H1 (cell line): Measurements from ENCODE around the gene GJB6. TPM values are rescaled to one million over a fixed set of nuclear protein-coding genes. Genes with fewer than 3 reads are reported as not detected.

ENCODE experiments used
- CBX5 ChIP-seq: fragments of 300-800, 300-1000 bp; sonication (generic); IDR thresholded peaks from 2 replicates; pipeline ENCODE4 v1.7.1; 2016; ENCODE audit warnings: antibody characterized with exemption, low read length, low read depth
- EZH2 ChIP-seq: fragments of 200-600 bp; sonication (generic); IDR thresholded peaks from 2 replicates; pipeline ENCODE4 v1.7.1; 2012; ENCODE audit warnings: low read depth, mild to moderate bottlenecking, moderate library complexity, low read length, inconsistent platforms; ENCODE audit not compliant: severe bottlenecking
- SUZ12 ChIP-seq: fragments of 200-600 bp; sonication (generic); IDR thresholded peaks from 2 replicates; pipeline ENCODE4 v1.6.1; 2012; ENCODE audit warnings: mild to moderate bottlenecking, inconsistent platforms, low read length, moderate library complexity, mixed read lengths
- polyA plus RNA-seq, 7 experiments: library from polyadenylated mRNA; depleted of rRNA in 3 of 7; stranded (reverse) in 5 of 7; unstranded in 2 of 7; fragments of >200 nt in 5 of 7; fragments of 200-250 nt in 2 of 7; gene quantifications; 1 replicate in 5 of 7; 2 replicates in 1 of 7; 4 replicates in 1 of 7; pipeline versions ENCODE4 v1.2.1 to v1.2.3, GENCODE V29; 2011 to 2013; ENCODE audit warnings: missing spikeins in 2 of 7, mixed read lengths in 2 of 7
- total RNA-seq: library from RNA; stranded (reverse); fragmentation: NEBNext Ultra II Directional; extraction: Animal tissue kit (Norgen Biotek cat#: 25700); gene quantifications from 2 replicates; pipeline ENCODE4 v1.2.1, GENCODE V29; 2021
- TF ChIP-seq, protein P1 (sequence below): fragments of 300-600 bp; sonication (generic); IDR thresholded peaks from 2 replicates; pipeline ENCODE4 v1.7.1; 2012; ENCODE audit warnings: low read length, moderate library complexity, mild to moderate bottlenecking, inconsistent platforms; ENCODE audit not compliant: insufficient replicate concordance

Gene GJB6
- total and polyA plus RNA-seq, 2 of the 8 experiments (the other 6 are each of a cell fraction or from before 2014, with no cell fraction given): not detected

DNA sequence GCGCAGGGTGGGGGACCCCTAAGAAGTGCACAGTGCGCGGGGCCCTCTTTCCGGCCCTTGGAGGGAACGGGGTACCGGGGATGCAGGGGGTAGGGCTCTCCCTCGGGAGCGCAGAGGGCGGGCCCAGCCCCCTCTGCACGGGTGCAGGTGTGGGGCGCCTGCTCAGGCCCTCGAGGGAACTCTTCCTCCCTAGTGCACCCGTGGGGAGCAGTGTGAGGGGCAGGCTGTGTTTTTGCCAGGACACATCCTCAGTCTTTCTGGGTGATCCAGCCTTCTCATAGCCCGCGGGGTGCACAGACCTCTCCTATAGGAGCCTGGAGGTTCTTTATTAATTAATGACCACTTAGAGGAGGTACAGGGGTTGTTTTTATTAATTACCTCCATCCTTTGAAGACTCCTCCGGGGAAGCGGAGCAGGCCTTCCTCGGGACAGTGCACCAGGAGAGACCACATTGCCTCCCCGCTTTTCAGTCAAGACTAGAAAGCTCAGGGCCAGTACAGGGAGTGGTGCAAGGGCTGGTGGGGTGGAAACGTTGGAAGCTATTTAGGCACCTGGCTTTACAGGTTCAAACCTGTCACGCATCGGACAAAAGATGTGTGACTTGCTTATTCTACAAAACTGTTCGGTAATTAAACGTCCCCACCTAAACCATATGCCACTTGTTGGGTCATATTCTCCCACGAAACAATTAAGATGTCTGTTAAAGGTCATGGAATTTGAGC is 598 bp upstream of the GJB6 start (continued):
- TF ChIP-seq, protein P1, sequence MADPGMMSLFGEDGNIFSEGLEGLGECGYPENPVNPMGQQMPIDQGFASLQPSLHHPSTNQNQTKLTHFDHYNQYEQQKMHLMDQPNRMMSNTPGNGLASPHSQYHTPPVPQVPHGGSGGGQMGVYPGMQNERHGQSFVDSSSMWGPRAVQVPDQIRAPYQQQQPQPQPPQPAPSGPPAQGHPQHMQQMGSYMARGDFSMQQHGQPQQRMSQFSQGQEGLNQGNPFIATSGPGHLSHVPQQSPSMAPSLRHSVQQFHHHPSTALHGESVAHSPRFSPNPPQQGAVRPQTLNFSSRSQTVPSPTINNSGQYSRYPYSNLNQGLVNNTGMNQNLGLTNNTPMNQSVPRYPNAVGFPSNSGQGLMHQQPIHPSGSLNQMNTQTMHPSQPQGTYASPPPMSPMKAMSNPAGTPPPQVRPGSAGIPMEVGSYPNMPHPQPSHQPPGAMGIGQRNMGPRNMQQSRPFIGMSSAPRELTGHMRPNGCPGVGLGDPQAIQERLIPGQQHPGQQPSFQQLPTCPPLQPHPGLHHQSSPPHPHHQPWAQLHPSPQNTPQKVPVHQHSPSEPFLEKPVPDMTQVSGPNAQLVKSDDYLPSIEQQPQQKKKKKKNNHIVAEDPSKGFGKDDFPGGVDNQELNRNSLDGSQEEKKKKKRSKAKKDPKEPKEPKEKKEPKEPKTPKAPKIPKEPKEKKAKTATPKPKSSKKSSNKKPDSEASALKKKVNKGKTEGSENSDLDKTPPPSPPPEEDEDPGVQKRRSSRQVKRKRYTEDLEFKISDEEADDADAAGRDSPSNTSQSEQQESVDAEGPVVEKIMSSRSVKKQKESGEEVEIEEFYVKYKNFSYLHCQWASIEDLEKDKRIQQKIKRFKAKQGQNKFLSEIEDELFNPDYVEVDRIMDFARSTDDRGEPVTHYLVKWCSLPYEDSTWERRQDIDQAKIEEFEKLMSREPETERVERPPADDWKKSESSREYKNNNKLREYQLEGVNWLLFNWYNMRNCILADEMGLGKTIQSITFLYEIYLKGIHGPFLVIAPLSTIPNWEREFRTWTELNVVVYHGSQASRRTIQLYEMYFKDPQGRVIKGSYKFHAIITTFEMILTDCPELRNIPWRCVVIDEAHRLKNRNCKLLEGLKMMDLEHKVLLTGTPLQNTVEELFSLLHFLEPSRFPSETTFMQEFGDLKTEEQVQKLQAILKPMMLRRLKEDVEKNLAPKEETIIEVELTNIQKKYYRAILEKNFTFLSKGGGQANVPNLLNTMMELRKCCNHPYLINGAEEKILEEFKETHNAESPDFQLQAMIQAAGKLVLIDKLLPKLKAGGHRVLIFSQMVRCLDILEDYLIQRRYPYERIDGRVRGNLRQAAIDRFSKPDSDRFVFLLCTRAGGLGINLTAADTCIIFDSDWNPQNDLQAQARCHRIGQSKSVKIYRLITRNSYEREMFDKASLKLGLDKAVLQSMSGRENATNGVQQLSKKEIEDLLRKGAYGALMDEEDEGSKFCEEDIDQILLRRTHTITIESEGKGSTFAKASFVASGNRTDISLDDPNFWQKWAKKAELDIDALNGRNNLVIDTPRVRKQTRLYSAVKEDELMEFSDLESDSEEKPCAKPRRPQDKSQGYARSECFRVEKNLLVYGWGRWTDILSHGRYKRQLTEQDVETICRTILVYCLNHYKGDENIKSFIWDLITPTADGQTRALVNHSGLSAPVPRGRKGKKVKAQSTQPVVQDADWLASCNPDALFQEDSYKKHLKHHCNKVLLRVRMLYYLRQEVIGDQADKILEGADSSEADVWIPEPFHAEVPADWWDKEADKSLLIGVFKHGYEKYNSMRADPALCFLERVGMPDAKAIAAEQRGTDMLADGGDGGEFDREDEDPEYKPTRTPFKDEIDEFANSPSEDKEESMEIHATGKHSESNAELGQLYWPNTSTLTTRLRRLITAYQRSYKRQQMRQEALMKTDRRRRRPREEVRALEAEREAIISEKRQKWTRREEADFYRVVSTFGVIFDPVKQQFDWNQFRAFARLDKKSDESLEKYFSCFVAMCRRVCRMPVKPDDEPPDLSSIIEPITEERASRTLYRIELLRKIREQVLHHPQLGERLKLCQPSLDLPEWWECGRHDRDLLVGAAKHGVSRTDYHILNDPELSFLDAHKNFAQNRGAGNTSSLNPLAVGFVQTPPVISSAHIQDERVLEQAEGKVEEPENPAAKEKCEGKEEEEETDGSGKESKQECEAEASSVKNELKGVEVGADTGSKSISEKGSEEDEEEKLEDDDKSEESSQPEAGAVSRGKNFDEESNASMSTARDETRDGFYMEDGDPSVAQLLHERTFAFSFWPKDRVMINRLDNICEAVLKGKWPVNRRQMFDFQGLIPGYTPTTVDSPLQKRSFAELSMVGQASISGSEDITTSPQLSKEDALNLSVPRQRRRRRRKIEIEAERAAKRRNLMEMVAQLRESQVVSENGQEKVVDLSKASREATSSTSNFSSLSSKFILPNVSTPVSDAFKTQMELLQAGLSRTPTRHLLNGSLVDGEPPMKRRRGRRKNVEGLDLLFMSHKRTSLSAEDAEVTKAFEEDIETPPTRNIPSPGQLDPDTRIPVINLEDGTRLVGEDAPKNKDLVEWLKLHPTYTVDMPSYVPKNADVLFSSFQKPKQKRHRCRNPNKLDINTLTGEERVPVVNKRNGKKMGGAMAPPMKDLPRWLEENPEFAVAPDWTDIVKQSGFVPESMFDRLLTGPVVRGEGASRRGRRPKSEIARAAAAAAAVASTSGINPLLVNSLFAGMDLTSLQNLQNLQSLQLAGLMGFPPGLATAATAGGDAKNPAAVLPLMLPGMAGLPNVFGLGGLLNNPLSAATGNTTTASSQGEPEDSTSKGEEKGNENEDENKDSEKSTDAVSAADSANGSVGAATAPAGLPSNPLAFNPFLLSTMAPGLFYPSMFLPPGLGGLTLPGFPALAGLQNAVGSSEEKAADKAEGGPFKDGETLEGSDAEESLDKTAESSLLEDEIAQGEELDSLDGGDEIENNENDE: no peak
- TF ChIP-seq CBX5: no peak
- peak; percentile 39; the same call in 1 of the 2 replicates for TF ChIP-seq SUZ12
- TF ChIP-seq EZH2: peak; percentile 14
- TF ChIP-seq, all 59 proteins: peak for 4
